GM18867 (cell line): ENCODE results near the gene GOPC.

Experiments used
- ATAC-seq: cut with Tn5 transposase; IDR thresholded peaks from one replicate; pipeline ENCODE4 v1.9.1; 2021; ENCODE audit warnings: mild to moderate bottlenecking, moderate library complexity; ENCODE audit not compliant: unreplicated experiment

Gene GOPC

DNA sequence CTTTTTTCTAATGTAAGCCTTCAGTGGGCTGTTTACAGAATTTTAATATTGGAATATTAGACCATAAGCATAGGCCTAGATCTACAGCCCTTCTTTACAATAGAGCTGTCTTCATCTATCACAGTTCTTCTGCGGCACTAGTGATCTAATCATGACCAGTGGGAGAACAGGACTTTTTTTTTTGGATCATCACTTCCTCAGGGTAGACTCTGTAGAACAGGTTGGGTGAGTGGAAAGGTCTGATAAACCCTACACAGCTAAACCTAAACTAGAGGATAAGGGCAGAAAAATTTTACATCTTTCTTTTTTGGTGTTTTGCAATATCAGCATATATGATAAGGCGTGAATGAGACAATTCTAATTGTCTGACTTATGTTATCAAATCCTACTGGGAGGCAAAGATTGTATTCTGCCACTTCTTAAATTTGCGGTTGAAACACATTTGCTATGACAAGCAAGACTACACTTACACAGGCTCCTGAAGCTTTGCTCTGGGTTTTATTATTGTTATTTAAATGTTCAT, 52.2 kb downstream of the GOPC start:
- no peak for ATAC-seq

DNA sequence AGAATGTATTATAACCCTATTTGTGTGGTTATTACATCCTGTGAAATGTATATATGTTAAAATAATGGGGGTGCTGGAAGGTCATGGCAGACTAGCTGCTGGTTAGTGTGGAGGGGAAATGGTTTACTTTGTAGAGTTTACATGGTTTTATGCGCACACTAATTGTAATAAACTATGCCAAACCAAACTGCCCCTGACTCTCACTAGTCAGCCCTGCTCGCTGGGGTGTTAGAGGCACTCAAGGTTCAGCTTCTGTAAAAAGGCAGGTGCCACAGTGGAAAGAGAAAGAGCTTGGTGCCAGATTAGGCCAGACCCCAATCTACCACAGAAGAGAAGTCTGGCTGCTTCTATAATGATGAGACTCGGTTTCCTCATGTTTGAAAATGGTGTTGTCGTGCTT, 52.7 kb downstream of the GOPC start:
- no peak for ATAC-seq

DNA sequence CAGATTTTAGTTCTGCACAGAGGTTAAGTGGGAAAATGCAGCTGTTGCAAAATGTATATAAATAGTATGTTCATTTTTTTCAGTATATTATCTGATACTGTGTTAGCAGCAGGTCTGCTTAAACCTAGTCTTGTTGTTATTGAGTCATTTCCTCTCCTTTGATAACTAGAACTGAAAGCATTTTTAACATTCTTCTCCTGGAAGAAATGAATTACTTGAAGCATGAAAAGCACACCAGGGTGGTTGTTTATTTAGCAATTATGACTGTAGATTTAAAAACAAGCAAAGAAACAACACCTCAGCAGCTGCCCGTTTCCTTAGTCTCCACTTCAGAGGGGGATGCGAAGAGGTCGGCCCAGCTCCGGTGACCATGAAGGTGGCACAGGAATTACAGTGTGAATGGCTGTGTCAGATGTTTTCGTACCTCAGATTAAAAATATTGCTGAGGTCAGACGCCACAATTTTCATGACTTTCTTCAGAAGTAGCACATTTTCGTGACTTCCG, 53.5 kb downstream of the GOPC start:
- ATAC-seq = peak; percentile 32

DNA sequence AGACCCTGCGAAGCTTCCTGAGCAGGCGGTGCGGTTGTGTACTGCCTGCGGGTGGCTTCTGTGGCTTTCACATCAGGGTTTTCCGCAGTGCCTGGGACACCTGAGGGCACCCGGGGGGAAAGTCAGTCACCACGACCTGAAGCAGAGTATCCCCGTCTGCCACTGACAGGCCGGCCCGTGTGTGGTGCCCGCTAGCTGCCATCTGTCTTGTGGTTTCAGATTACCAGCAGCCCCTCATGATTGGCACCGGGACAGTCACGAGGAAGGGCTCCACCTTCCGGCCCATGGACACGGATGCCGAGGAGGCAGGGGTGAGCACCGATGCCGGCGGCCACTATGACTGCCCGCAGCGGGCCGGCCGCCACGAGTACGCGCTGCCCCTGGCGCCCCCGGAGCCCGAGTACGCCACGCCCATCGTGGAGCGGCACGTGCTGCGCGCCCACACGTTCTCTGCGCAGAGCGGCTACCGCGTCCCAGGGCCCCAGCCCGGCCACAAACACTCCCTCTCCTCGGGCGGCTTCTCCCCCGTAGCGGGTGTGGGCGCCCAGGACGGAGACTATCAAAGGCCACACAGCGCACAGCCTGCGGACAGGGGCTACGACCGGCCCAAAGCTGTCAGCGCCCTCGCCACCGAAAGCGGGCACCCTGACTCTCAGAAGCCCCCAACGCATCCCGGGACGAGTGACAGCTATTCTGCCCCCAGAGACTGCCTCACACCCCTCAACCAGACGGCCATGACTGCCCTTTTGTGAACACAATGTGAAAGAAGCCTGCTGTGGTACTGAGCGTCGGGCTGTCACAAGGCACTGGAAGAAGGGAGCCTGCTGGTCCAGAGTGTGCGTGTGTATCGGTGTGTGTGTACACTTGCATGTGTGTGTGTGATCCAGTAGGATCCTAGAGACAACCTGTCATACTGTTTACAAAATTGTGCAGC, 54.4 kb downstream of the GOPC start:
- ATAC-seq = peak; percentile 34

DNA sequence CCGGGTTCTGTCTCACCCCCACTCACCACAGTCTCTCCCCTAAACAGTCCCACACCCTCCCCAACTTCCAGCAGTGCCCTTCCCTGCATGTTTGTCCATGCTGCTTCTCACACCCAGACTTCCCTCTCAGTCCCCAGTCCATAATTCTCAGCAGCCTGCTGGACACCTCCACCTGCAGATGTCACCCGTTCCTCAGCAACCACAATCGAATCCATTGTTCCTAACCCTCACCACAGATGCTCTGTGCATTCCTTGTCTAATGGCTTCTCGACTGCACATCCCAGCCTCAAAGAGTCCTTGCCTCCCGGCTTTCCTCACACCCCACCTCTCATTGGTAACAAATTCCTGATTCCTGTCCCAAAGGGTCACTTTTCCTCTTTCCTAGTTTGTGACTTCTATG, 55.6 kb downstream of the GOPC start:
- ATAC-seq = no peak

DNA sequence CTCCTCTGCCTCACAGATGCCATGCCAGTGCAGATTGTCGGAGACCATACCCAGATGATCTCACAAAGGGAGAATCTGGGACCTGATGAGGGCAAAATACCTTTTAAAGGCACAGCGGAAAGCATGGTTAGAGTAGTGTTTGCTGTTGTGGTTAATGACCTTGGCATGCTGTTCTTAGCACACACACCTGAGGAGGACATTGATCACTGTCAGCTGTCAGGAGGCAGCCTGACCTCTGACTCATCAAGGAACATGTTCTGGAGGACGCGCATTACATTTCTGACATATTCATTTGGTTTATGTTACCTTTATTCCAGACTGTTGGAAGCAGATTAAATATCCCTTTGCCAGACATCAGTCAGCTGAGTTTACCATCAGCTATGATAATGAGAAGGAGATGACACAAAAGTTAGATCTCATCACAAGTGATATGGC, 57.1 kb downstream of the GOPC start:
- ATAC-seq = peak; percentile 13

DNA sequence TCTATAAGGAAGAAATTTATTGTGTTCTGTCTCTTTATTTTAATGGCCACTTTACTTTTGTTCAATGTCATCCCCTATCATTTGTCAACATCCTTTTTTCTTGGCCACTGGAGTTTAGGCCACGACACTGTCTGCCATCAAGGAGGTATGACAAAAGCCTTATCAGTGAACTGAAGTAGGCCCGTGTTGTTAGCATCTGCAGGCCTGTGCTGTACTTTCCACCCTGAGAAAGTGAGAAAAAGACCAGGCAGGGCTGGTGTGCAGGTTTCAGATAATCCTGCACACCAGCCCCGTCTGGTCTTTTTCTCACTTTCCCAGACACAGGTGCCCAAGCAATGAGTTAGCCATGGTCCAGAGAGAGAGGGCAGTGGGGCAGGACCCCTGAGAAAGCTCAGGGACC, 57.6 kb downstream of the GOPC start:
- peak; percentile 34 for ATAC-seq

DNA sequence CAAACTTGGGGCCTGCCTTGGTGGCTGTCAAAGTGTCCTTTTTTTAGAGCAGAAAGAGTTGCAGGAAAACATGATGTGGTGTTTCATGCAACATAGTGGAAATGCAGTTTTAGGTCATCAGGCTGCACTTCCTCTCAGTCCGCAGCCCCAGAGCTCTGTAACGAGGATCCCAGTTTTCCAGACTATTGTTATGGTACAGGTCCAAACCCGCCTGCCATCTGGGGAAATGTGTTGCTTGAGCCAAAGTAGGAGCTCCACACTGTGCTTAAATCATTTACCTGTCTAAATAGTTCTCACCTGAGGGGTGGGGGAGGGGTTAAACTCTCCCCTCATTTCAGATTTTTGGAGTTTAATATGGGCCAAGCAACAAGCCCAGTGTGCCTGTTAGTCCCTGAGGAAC, 59.8 kb downstream of the GOPC start:
- ATAC-seq = no peak

DNA sequence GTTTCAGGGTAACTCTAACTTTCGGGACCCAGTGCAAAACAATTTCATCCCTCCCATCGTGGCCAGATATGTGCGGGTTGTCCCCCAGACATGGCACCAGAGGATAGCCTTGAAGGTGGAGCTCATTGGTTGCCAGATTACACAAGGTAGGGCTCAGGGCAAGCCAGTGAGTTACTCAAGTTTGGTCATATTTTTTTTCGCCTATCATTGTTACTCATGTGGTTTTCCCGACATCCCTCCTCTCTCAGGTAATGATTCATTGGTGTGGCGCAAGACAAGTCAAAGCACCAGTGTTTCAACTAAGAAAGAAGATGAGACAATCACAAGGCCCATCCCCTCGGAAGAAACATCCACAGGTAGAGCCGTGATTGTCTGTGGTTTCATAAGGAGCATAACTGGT, 61.6 kb downstream of the GOPC start:
- ATAC-seq = no peak

DNA sequence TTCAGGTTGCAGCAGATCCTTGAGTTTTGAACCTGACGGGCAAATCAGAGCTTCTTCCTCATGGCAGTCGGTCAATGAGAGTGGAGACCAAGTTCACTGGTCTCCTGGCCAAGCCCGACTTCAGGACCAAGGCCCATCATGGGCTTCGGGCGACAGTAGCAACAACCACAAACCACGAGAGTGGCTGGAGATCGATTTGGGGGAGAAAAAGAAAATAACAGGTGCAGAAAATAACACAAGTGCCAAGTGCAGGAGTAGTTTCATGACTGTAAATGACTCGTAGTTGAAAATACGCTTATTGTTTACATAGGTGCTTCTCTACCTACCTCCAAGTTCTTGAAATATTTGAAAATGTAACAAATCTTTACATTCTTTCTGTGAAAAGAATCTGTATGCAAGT, 63.7 kb downstream of the GOPC start:
- peak; percentile 72 for ATAC-seq

DNA sequence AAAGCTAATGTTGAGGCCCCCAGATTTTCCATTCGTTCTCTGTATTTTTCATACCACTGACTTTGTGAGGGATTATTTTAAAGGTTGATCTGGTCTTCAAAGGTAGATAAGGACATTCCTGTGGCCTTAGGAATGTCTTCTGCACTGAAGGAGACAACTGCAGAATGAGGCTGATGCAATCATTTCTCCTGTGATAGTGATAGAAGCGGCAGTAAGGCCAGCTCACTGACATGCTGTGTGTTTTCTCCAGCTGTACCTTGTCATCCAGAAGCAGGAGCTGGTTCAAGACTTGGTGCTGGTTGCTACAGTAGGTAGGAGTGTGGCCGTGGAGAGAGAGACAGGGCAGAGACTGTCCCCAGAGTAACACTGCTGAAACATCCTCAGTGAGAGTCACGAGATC, 66.0 kb downstream of the GOPC start:
- ATAC-seq = no peak

DNA sequence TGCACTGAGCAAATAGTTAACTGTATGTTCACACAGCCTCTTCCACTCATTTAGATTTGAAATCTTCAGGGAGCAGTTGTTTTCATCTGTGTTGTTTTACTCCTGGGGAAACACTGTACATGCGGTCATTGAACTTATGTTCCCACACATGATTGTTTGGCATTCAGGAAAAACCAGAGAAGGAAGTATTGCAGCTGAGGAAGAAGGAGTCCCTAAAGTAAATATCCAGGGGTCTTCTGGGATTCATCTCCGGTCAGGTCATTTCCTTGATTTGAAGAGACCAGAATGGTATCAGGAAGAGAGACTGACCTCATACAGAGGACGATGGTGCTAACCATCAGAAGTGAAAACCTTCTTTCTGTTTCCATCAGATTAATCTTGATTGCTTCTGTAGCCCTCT, 67.3 kb downstream of the GOPC start:
- no peak for ATAC-seq

DNA sequence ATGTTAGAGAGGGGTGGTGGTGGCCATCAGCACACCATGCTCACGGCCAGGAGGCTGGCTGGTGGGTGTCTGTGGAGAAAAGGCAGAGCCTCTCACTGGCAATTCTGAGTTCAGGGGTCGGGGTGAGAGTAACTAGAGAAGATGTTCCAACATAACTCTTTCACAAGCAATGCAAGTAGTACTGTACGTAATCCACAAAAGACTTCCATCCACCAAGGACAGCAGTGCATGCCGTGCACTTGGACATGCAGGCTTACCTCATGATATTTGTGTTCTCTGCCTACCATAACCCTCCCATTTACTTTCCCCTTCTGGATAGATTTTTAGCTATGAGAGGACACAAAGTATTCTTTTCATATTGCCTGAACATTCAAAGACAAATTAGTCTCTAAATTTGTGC, 68.5 kb downstream of the GOPC start:
- no peak for ATAC-seq

DNA sequence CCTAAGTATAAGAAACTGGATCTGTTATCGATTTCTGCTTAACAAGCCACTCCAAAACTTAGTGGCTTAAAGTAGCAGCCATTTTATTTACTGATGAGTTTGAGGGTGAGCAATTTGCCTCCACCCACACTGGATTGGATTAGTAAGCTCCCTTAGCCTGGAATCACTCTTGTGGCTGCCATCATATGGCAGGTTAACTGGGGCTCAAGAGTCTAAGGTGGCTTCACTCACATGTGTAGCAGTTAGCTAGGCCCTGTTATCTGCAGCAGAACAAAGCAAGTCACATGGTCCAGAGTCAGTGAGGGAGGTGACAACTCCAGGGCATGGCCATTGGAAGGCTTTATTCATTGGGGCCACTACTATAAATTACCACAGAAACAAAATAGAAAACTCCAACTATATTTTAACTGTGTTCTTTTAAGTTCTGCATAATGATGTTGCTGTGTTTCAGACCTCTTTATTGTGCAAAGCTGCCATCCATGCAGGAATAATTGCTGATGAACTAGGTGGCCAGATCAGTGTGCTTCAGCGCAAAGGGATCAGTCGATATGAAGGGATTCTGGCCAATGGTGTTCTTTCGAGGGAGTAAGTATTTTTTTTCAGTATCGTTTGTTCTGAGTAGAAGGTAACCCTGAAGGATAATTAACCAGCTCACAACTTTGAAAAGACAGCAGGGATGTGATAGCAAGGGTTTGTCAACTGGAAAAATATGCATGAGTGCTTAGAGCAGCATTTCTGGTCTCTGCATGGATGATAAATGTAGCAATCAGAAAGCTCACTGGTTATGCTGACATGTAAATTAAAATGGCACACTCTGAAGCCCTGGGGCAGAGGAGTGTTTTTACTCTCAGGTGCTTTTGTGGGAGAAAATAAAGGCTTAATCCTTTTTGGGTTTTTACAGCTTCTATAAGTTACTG, 70.2 kb downstream of the GOPC start:
- no peak for ATAC-seq

DNA sequence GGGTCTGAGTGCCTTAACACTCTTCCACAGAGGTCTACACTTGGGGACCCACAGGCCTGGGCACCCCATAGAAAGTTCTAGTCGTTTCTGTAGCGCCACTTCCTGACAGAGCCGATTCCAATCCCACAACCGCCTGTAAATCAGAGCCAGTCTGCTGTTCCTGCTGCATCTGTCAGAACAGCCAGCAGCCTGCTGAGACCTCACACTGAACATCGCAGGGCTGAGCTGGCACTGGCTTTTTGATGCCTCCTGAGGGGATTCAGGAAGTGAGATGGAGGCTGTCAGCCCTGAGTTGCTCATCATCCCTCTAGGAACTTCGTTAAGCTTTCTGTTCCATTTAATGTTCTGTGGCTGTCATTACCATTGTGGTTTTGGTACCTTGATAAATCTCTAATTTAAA, 71.0 kb downstream of the GOPC start:
- no peak for ATAC-seq

DNA sequence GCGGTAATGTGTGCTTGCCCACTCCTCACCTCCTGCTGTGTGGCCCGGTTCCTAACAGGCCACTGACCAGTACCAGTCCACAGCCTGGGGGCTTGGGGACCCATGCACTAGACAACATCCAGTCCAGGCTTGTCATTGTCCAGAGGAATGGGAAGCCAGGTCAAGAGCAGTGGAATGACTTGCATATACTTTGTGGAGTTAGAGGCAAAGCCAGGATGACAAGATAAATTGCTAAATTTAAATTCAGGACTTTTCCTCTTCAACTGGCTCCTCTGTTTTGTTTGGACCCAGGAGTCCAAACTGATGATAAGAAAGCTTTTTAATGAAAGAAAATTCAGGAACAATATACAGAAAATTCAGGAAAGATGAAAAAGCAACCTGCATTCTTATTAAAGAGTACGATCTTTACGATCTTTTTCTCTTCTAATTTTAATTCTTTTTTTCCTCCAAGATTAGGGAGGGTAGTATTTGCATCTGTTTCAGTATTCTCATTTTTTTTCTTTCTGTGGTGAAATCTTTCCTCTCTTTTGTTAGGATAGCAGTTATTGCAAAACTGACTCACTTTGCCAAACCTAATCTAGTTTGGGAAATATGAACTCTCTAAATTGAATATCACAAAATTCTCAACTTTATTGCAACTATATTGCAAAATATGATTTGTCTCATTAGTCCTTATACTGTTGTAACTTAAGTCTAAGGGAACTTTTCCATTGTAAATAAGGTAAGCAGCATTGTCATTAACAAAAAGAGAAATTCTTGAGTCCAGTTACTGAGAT, 71.7 kb downstream of the GOPC start:
- ATAC-seq = no peak

DNA sequence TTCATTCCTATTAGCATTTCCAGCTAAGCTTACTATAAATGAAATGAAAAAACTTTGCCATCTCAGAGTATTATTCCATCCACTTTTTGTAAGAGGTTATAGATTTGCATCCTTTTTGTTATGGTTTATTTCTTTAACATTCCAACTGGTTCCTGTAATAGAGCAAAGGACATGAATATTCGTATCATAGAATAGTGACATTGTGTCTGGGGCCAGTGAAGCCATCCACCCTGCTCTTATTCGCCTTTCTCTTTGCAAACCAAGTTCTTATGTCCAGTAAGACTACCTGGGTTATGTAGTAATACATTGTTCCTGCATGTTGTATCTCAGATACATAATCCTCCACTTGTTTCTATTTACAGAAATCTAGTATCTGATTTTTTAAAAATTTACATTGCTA, 76.7 kb downstream of the GOPC start:
- no peak for ATAC-seq

DNA sequence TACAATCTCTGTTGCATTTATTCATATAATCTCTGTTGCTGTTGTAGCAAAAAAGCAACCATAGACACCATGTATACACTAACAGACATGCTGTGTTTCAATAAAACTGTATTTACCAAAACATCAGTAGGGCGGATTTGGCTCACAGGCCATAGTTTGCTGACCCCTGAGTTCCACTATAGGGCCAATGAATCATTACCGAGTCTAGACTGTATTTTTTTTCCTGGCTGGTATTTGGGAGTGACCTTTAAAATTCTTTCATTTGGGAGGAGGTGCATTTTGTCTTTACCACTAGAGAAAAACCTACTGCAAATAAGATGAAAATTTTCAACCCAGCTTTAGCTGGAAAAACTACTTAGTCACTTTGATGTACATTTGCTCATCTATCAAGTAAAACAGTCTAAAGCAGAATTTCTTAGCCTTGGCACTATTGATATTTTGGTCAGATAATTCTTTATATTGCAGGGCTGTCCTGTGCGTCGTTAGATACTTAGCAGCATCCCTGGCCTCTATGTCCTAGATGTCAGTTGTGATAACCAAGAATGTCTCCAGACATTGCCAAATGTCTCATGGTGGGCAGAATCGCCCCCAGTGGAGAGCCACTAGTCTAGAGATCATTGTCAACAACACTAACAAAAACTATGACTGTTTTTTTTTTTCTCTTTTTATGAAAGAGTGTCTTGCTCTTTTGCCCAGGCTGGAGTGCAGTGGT, 80.4 kb downstream of the GOPC start:
- ATAC-seq = no peak

DNA sequence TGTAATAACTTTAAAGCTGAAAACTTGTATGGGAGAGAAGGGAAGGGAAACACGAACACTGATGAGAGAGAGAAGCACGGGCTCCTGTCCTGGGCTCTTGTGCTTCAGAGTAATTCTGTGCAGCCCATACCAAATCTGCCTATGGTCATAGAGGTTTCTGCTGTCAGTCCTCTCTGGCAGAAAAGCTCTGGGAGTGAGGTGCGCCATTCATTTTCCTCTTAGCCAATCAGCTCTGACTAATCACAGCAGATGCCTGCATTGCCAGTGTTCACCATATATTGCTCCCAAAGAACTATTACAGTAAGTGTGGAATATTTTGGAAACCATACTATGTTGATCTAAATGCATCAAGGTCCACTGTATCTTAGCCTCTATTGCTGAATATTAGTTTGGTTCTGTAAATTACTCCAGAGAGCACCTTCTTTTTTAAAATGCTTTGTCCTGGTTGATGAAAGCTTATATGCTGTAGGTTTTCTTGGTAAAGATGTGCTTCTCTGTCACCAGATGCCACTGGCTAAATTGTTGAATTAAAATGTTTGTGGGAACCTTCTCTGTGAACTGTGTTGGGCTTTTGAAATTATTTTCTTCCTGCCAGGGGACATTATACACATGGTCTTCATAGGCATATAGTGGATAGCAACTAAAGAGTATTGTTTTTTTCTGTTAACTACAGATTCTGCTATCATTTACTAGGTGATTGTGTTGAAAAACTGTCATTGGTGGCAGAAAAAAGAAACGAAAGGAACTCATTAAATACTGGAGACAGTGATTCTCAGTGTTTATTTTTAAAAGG, 81.5 kb downstream of the GOPC start:
- ATAC-seq = no peak
